ENCODE measurements around the gene MAP3K12.
"Not testable (repeated sequence)": the region's sequence is repeated elsewhere in the genome, so short reads cannot be mapped to it uniquely, and the experiment has no call there.

The MAP3K12 gene

GRCh38 chr12:53499266-53500141 is at the start of gene MAP3K12:
MAP3K12 (minus strand) TSS chr12:53499458; CDS start chr12:53487391, 12,067 bp downstream.
- Histone ChIP-seq H3K36me3 (ENCODE audit: control insufficient read depth, insufficient read depth, low read length, severe bottlenecking) (peaks cover 7% of the 10 kb centered on the region), H3K27me3 (replicated peaks; ENCODE audit: control insufficient read depth, insufficient read depth, low read length) (no peaks in the 10 kb centered on the region), H3K4me1 (ENCODE audit: control insufficient read depth, insufficient read depth, low read length) (peaks cover 62% of the 10 kb centered on the region), H3K4me3 (ENCODE audit: low read length) (peak within 1 kb of the TSS; percentile 95), H3K9ac (ENCODE audit: low read length) (peak within 1 kb of the TSS; percentile 99), H3K9me3 (ENCODE audit: control insufficient read depth, low read length) (no peaks in the 10 kb centered on the region)
- peak; percentile 91 for DNase-seq (ENCODE audit: low read depth)

- DNase-seq (ENCODE audit: low read depth); H3K9me3 ChIP-seq (ENCODE audit: control insufficient read depth, low read length): not testable (repeated sequence)
Measured at GRCh38 chr12:53548354-53548753, 49.1 kb upstream of the MAP3K12 start.

GRCh38 chr12:53543539-53543938 is 44.3 kb upstream of the MAP3K12 start:
- Histone ChIP-seq H3K9ac (ENCODE audit: low read length) (peak overlapping the region; percentile 24), H3K4me1 (ENCODE audit: control insufficient read depth, insufficient read depth, low read length) (peaks cover 11% of the 10 kb centered on the region), H3K4me3 (ENCODE audit: low read length) (no peak overlapping the region), H3K9me3 (ENCODE audit: control insufficient read depth, low read length) (no peaks in the 10 kb centered on the region), H3K36me3 (ENCODE audit: control insufficient read depth, insufficient read depth, low read length, severe bottlenecking) (peaks cover 38% of the 10 kb centered on the region), H3K27me3 (replicated peaks; ENCODE audit: control insufficient read depth, insufficient read depth, low read length) (no peaks in the 10 kb centered on the region)
- peak; percentile 86 for DNase-seq (ENCODE audit: low read depth)

More at GRCh38 chr12:53548354-53548753, 49.1 kb upstream of the MAP3K12 start:
- H3K4me3 ChIP-seq (ENCODE audit: low read length); H3K27me3 ChIP-seq (replicated peaks; ENCODE audit: control insufficient read depth, insufficient read depth, low read length); H3K9ac ChIP-seq (ENCODE audit: low read length); H3K4me1 ChIP-seq (ENCODE audit: control insufficient read depth, insufficient read depth, low read length): not testable (repeated sequence)
- peaks cover 37% of the 10 kb centered on the region for H3K36me3 ChIP-seq (ENCODE audit: control insufficient read depth, insufficient read depth, low read length, severe bottlenecking)

GRCh38 chr12:53539526-53539925 is 40.3 kb upstream of the MAP3K12 start:
- peaks cover 21% of the 10 kb centered on the region for H3K4me1 ChIP-seq (ENCODE audit: control insufficient read depth, insufficient read depth, low read length)
- DNase-seq (ENCODE audit: low read depth) = no peak
- no peaks in the 10 kb centered on the region for H3K27me3 ChIP-seq (replicated peaks; ENCODE audit: control insufficient read depth, insufficient read depth, low read length)
- peaks cover 57% of the 10 kb centered on the region for H3K36me3 ChIP-seq (ENCODE audit: control insufficient read depth, insufficient read depth, low read length, severe bottlenecking)
- no peaks in the 10 kb centered on the region for H3K9me3 ChIP-seq (ENCODE audit: control insufficient read depth, low read length)
- H3K4me3 ChIP-seq (ENCODE audit: low read length) = no peak overlapping the region
- no peak overlapping the region for H3K9ac ChIP-seq (ENCODE audit: low read length)

GRCh38 chr12:53538209-53538689 is 39.0 kb upstream of the MAP3K12 start:
- peak; percentile 73 for DNase-seq (ENCODE audit: low read depth)
- Histone ChIP-seq H3K4me1 (ENCODE audit: control insufficient read depth, insufficient read depth, low read length) (peaks cover 16% of the 10 kb centered on the region), H3K9me3 (ENCODE audit: control insufficient read depth, low read length) (no peaks in the 10 kb centered on the region), H3K9ac (ENCODE audit: low read length) (no peak overlapping the region), H3K4me3 (ENCODE audit: low read length) (no peak overlapping the region), H3K36me3 (ENCODE audit: control insufficient read depth, insufficient read depth, low read length, severe bottlenecking) (peaks cover 69% of the 10 kb centered on the region), H3K27me3 (replicated peaks; ENCODE audit: control insufficient read depth, insufficient read depth, low read length) (no peaks in the 10 kb centered on the region)

GRCh38 chr12:53536962-53537361 is 37.7 kb upstream of the MAP3K12 start:
- Histone ChIP-seq H3K36me3 (ENCODE audit: control insufficient read depth, insufficient read depth, low read length, severe bottlenecking) (peaks cover 72% of the 10 kb centered on the region), H3K4me1 (ENCODE audit: control insufficient read depth, insufficient read depth, low read length) (peaks cover 28% of the 10 kb centered on the region), H3K27me3 (replicated peaks; ENCODE audit: control insufficient read depth, insufficient read depth, low read length) (no peaks in the 10 kb centered on the region), H3K9me3 (ENCODE audit: control insufficient read depth, low read length) (no peaks in the 10 kb centered on the region), H3K4me3 (ENCODE audit: low read length) (no peak overlapping the region), H3K9ac (ENCODE audit: low read length) (no peak overlapping the region)
- DNase-seq (ENCODE audit: low read depth) = no peak

GRCh38 chr12:53533471-53533870 is 34.2 kb upstream of the MAP3K12 start:
- Histone ChIP-seq H3K4me3 (ENCODE audit: low read length) (no peak overlapping the region), H3K9me3 (ENCODE audit: control insufficient read depth, low read length) (no peaks in the 10 kb centered on the region), H3K36me3 (ENCODE audit: control insufficient read depth, insufficient read depth, low read length, severe bottlenecking) (peaks cover 76% of the 10 kb centered on the region), H3K27me3 (replicated peaks; ENCODE audit: control insufficient read depth, insufficient read depth, low read length) (no peaks in the 10 kb centered on the region), H3K4me1 (ENCODE audit: control insufficient read depth, insufficient read depth, low read length) (peaks cover 23% of the 10 kb centered on the region), H3K9ac (ENCODE audit: low read length) (no peak overlapping the region)
- no peak for DNase-seq (ENCODE audit: low read depth)

GRCh38 chr12:53532524-53533445 is 33.5 kb upstream of the MAP3K12 start:
- peaks cover 76% of the 10 kb centered on the region for H3K36me3 ChIP-seq (ENCODE audit: control insufficient read depth, insufficient read depth, low read length, severe bottlenecking)
- no peaks in the 10 kb centered on the region for H3K27me3 ChIP-seq (replicated peaks; ENCODE audit: control insufficient read depth, insufficient read depth, low read length)
- no peak overlapping the region for H3K4me3 ChIP-seq (ENCODE audit: low read length)
- no peak for DNase-seq (ENCODE audit: low read depth)
- H3K9me3 ChIP-seq (ENCODE audit: control insufficient read depth, low read length) = no peaks in the 10 kb centered on the region
- H3K4me1 ChIP-seq (ENCODE audit: control insufficient read depth, insufficient read depth, low read length) = peaks cover 16% of the 10 kb centered on the region
- no peak overlapping the region for H3K9ac ChIP-seq (ENCODE audit: low read length)

- H3K9me3 ChIP-seq (ENCODE audit: control insufficient read depth, low read length) = no peaks in the 10 kb centered on the region
- H3K4me1 ChIP-seq (ENCODE audit: control insufficient read depth, insufficient read depth, low read length) = peaks cover 14% of the 10 kb centered on the region
- DNase-seq (ENCODE audit: low read depth) = no peak
- H3K4me3 ChIP-seq (ENCODE audit: low read length) = no peak overlapping the region
- no peak overlapping the region for H3K9ac ChIP-seq (ENCODE audit: low read length)
- no peaks in the 10 kb centered on the region for H3K27me3 ChIP-seq (replicated peaks; ENCODE audit: control insufficient read depth, insufficient read depth, low read length)
- H3K36me3 ChIP-seq (ENCODE audit: control insufficient read depth, insufficient read depth, low read length, severe bottlenecking) = peaks cover 77% of the 10 kb centered on the region
Measured at GRCh38 chr12:53532021-53532420, 32.8 kb upstream of the MAP3K12 start.

GRCh38 chr12:53530920-53531319 is 31.7 kb upstream of the MAP3K12 start:
- Histone ChIP-seq H3K4me3 (ENCODE audit: low read length) (no peak overlapping the region), H3K36me3 (ENCODE audit: control insufficient read depth, insufficient read depth, low read length, severe bottlenecking) (peaks cover 67% of the 10 kb centered on the region), H3K9me3 (ENCODE audit: control insufficient read depth, low read length) (no peaks in the 10 kb centered on the region), H3K4me1 (ENCODE audit: control insufficient read depth, insufficient read depth, low read length) (peaks cover 14% of the 10 kb centered on the region), H3K27me3 (replicated peaks; ENCODE audit: control insufficient read depth, insufficient read depth, low read length) (no peaks in the 10 kb centered on the region), H3K9ac (ENCODE audit: low read length) (no peak overlapping the region)
- peak; percentile 43 for DNase-seq (ENCODE audit: low read depth)

- peaks cover 64% of the 10 kb centered on the region for H3K36me3 ChIP-seq (ENCODE audit: control insufficient read depth, insufficient read depth, low read length, severe bottlenecking)
- DNase-seq (ENCODE audit: low read depth) = no peak
Measured at GRCh38 chr12:53530061-53530460, 30.8 kb upstream of the MAP3K12 start.

More at GRCh38 chr12:53530061-53530460, 30.8 kb upstream of the MAP3K12 start:
- Histone ChIP-seq H3K9ac (ENCODE audit: low read length) (no peak overlapping the region), H3K27me3 (replicated peaks; ENCODE audit: control insufficient read depth, insufficient read depth, low read length) (no peaks in the 10 kb centered on the region), H3K4me1 (ENCODE audit: control insufficient read depth, insufficient read depth, low read length) (peaks cover 14% of the 10 kb centered on the region), H3K9me3 (ENCODE audit: control insufficient read depth, low read length) (no peaks in the 10 kb centered on the region), H3K4me3 (ENCODE audit: low read length) (no peak overlapping the region)
